ENCODE data around the gene RASAL3. TPM values are rescaled to one million over a fixed set of nuclear protein-coding genes. Genes with fewer than 3 reads are reported as not detected.

RASAL3 gene
- total RNA-seq, 2 experiments from 2014 or later, result 174 to 179 TPM

DNA sequence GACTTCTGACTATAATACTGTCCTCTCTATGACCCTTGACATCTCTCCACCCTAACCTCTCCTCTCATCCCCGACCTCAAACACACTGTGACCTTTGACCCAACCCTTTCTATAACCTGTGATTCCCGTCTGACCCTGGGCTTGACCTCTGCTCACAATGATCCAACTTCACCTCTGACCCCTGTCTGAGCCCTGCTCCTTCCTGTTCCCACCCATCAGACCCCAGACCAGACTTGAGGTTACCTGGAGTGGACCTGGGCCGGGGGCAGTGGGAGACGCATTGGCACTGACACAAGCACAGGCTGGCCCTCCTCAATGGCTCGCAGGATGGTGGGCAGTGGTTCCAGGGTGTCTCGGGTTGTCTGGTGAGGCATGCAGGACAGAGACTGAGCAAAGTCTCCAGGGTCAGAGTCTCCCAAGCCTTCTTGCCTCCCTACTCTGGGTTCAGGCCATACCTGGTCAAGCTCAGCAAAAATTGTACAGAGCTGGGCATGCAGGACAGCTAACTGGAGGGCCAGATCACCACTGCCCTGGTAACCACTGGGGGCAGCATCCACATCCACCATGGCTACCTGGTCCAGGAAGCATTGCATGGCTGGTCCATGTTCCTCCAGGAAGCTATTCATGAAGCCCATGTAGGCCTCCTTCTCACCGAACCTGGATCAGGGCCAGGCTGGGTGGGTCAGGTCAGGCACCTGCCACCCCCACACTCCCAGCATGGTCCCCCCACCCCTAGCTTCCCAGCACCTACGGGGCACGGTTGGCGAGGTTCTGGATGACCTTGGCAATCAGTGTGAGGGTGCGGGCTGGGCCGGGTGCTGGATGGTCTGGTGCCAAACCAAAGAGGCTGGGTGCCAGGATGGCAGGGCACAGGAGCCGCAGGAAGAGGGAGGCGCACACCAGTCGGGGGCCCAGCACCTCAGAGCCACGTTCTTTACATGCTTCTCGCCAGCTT, 10.2 kb downstream of the RASAL3 start:
- no peak overlapping the region for H3K27ac Mint-ChIP-seq
- no peaks in the 10 kb centered on the region for H3K27me3 Mint-ChIP-seq
- ChIA-PET CTCF (interaction anchor here (1.0 to 3.5 kb wide), 3 partner anchors 10 to 102 kb away, joined by 3 to 17 read pairs (median 4); partner anchors contain the start of gene RASAL3), POLR2A (interaction anchor here (1.0 to 12.2 kb wide), 6 partner anchors 10 to 102 kb away, joined by 3 to 124 read pairs (median 4); partner anchors contain the start of genes AKAP8, AKAP8L and RASAL3)
- H3K4me3 Mint-ChIP-seq, result no peak overlapping the region
- peaks cover 72% of the 10 kb centered on the region for H3K36me3 Mint-ChIP-seq (ENCODE audit: low read depth)
- DNase-seq, result no peak
- peaks cover 28% of the 10 kb centered on the region for H3K4me1 Mint-ChIP-seq
- H3K9me3 Mint-ChIP-seq, result no peaks in the 10 kb centered on the region

DNA sequence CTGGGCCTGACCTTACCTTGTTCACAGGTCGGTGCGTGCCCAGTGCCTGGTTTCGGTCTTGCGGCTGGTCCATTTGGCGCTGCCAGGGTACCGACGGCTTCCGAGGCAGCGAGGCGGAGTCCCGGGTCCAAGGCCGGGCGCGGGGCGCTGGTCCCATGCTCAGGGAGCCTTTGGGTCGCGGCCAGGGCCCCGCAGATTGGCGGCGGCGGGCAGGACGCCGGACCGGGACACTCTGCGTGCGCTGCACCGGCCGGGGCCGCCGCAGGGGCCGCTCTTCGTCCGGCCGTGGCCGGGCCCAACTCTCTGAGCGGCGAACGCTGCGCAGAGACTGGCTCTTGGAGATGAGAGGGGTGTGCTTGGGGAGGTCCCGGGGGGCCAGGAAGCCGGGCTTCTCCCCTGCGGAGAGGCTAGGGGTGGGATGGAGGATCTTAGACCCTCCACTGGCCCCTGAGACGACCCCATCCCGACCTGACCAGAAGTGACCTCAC, 11.2 kb downstream of the RASAL3 start:
- H3K9me3 Mint-ChIP-seq, result no peaks in the 10 kb centered on the region
- H3K27me3 Mint-ChIP-seq, result no peaks in the 10 kb centered on the region
- no peak overlapping the region for H3K27ac Mint-ChIP-seq
- H3K4me1 Mint-ChIP-seq, result peaks cover 35% of the 10 kb centered on the region
- no peak overlapping the region for H3K4me3 Mint-ChIP-seq
- POLR2A ChIA-PET, result interaction anchor here (1.3 to 12.2 kb wide), 6 partner anchors 7 to 102 kb away, joined by 3 to 124 read pairs (median 8); partner anchors contain the start of genes AKAP8L and RASAL3
- no peak for DNase-seq
- H3K36me3 Mint-ChIP-seq (ENCODE audit: low read depth), result peaks cover 73% of the 10 kb centered on the region
- CTCF ChIA-PET, result interaction anchor here (2.4 kb wide), 1 partner anchor 103 kb away, joined by 10 read pairs; no protein-coding TSS in a partner anchor

GRCh38 chr19:15452111-15453047, 12.0 kb downstream of the RASAL3 start:
- Mint-ChIP-seq H3K27me3 (no peaks in the 10 kb centered on the region), H3K9me3 (no peaks in the 10 kb centered on the region), H3K4me1 (peaks cover 35% of the 10 kb centered on the region), H3K4me3 (no peak overlapping the region), H3K36me3 (ENCODE audit: low read depth) (peaks cover 70% of the 10 kb centered on the region), H3K27ac (no peak overlapping the region)
- POLR2A ChIA-PET, result interaction anchor here (0.9 to 12.2 kb wide), 8 partner anchors 8 to 103 kb away, joined by 3 to 124 read pairs (median 6); partner anchors contain the start of genes AKAP8L and RASAL3
- CTCF ChIA-PET, result interaction anchor here (1.8 to 2.9 kb wide), 3 partner anchors 11 to 103 kb away, joined by 7 to 10 read pairs (median 8); no protein-coding TSS in a partner anchor
- no peak for DNase-seq

GRCh38 chr19:15450528-15450890, 13.8 kb downstream of the RASAL3 start:
- no peaks in the 10 kb centered on the region for H3K9me3 Mint-ChIP-seq
- CTCF ChIA-PET, result interaction anchor here (1.8 to 2.9 kb wide), 2 partner anchors 13 to 17 kb away, joined by 7 to 8 read pairs; no protein-coding TSS in a partner anchor

DNA sequence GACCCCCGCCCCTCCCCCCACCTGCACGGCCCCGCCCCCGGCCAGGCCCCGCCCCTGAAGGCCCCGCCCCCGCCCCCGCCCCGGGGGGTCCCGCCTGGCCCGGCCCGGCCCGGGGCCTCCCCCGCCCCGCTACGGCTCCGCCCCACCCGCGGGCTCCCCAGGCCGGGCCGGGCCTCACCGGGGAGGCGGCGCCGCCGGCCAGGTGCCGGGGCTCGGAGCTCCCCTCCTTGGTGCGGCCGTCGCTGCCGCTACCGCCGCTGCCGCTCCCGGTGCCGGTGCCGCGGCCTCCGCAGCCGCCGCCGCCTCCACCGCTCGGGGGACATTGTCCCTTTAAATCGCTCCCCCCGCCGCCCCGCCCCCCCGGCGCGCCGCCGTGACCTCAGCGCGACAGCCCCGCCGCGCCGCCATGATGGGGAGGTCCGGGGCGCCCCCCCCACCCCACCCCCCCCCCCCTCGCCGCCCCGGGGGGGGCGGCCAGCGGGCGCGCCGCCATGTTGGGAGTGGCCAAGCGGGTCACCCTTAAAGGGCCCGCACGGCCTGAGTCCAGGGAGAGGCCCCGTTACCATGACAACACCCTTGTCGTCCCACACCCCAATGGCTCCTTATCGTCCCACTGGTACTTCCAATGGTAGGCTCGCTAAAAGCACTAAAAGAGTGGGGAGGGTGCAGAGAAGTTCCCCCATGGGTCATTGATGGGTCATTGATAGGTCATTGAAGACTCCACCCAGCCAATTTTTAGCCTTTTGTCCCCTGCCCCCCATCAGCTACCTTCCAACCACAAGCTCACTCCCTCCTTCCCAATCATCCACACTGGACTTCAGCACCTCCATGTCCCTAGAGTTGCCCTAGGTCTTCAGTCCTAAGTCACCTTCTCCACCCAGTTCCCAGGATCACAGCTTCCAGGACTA, 14.5 kb downstream of the RASAL3 start, which contains the start of gene WIZ:
WIZ (minus strand) TSS at position 337 of the 908 bp plus-strand sequence. CDS start 1,649 bp downstream, outside the sequence.
- Mint-ChIP-seq H3K9me3 (no peaks in the 10 kb centered on the region), H3K27ac (peak within 1 kb of the TSS; percentile 81), H3K4me3 (peak within 1 kb of the TSS; percentile 70), H3K27me3 (no peaks in the 10 kb centered on the region), H3K36me3 (ENCODE audit: low read depth) (peaks cover 51% of the 10 kb centered on the region), H3K4me1 (peaks cover 29% of the 10 kb centered on the region)
- DNase-seq, result peak; percentile 84
- ChIA-PET CTCF (interaction anchor here (2.9 kb wide), 1 partner anchor 17 kb away, joined by 8 read pairs; no protein-coding TSS in a partner anchor), POLR2A (interaction anchor here (0.9 to 12.2 kb wide), 7 partner anchors 11 to 103 kb away, joined by 3 to 124 read pairs (median 5); partner anchors contain the start of genes AKAP8L and RASAL3)

More at GRCh38 chr19:15450528-15450890, 13.8 kb downstream of the RASAL3 start:
- H3K36me3 Mint-ChIP-seq (ENCODE audit: low read depth), result peaks cover 57% of the 10 kb centered on the region
- H3K4me3 Mint-ChIP-seq, result peak overlapping the region; percentile 70
- H3K4me1 Mint-ChIP-seq, result peaks cover 35% of the 10 kb centered on the region
- no peak for DNase-seq
- H3K27me3 Mint-ChIP-seq, result no peaks in the 10 kb centered on the region
- POLR2A ChIA-PET, result interaction anchor here (0.9 to 12.2 kb wide), 7 partner anchors 11 to 102 kb away, joined by 3 to 124 read pairs (median 5); partner anchors contain the start of genes AKAP8L and RASAL3
- H3K27ac Mint-ChIP-seq, result peak overlapping the region; percentile 81

GRCh38 chr19:15448778-15449619, 15.3 kb downstream of the RASAL3 start:
- POLR2A ChIA-PET, result interaction anchor here (2.4 to 12.2 kb wide), 3 partner anchors 16 to 29 kb away, joined by 14 to 124 read pairs (median 17); partner anchors contain the start of genes AKAP8L and RASAL3
- Mint-ChIP-seq H3K9me3 (no peaks in the 10 kb centered on the region), H3K36me3 (ENCODE audit: low read depth) (peaks cover 43% of the 10 kb centered on the region)

DNA sequence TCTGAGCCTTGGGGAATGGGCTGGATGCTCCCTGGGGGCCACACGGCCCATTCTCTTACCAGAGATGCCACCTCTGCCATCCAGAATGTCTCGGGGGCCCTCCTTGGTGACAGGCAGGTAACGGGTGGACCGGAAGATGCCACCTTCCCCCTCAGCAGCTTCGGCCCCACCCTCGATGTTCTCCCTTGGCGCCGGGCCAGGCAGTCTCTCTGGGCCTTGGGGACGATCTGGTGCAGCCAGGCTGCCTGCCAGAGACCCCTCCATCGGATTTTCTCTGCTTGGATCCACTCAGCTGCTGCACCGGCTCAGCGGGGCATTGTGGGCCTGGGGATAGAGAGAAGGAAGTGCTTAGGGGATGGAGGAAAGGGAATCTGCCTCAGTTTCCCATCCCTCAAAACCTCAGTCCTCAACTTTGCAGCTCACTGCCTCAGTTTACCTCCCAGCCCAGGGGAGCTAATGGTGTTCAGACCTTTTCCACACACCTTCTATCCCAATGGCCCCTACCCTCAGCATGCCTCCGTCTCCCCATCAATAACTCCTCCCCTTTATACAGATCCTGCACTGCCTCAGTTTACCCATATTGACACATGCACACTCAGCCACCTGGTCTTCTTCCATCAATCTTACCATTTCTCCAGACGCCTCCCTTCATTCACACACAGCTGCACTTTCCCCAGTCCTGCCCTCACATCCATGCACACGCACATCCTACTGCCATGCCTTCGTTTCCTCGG, 16.1 kb downstream of the RASAL3 start:
- peak overlapping the region; percentile 61 for H3K4me3 Mint-ChIP-seq
- no peak for DNase-seq
- H3K9me3 Mint-ChIP-seq, result no peaks in the 10 kb centered on the region
- H3K27ac Mint-ChIP-seq, result peak overlapping the region; percentile 57
- H3K4me1 Mint-ChIP-seq, result peaks cover 24% of the 10 kb centered on the region
- H3K36me3 Mint-ChIP-seq (ENCODE audit: low read depth), result peaks cover 35% of the 10 kb centered on the region
- POLR2A ChIA-PET, result interaction anchor here (1.3 to 12.2 kb wide), 5 partner anchors 9 to 29 kb away, joined by 4 to 124 read pairs (median 14); partner anchors contain the start of genes AKAP8L and RASAL3
- CTCF ChIA-PET, result interaction anchor here (0.6 to 1.5 kb wide), 2 partner anchors 15 to 103 kb away, joined by 3 to 4 read pairs; no protein-coding TSS in a partner anchor
- no peaks in the 10 kb centered on the region for H3K27me3 Mint-ChIP-seq

More at GRCh38 chr19:15448778-15449619, 15.3 kb downstream of the RASAL3 start:
- Mint-ChIP-seq H3K4me1 (peaks cover 27% of the 10 kb centered on the region), H3K4me3 (peak overlapping the region; percentile 61), H3K27me3 (no peaks in the 10 kb centered on the region), H3K27ac (peak overlapping the region; percentile 57)
- CTCF ChIA-PET, result interaction anchor here (0.6 to 1.5 kb wide), 2 partner anchors 16 to 104 kb away, joined by 3 to 4 read pairs; no protein-coding TSS in a partner anchor
- no peak for DNase-seq

- no peaks in the 10 kb centered on the region for H3K27me3 Mint-ChIP-seq
- ChIA-PET CTCF (interaction anchor here (1.5 kb wide), 1 partner anchor 14 kb away, joined by 3 read pairs; no protein-coding TSS in a partner anchor), POLR2A (interaction anchor here (1.3 to 12.2 kb wide), 5 partner anchors 10 to 19 kb away, joined by 4 to 124 read pairs (median 5); partner anchors contain the start of gene RASAL3)
- no peak overlapping the region for H3K27ac Mint-ChIP-seq
- H3K9me3 Mint-ChIP-seq, result no peaks in the 10 kb centered on the region
- no peak overlapping the region for H3K4me3 Mint-ChIP-seq
- peaks cover 23% of the 10 kb centered on the region for H3K4me1 Mint-ChIP-seq
- DNase-seq, result no peak
- peaks cover 29% of the 10 kb centered on the region for H3K36me3 Mint-ChIP-seq (ENCODE audit: low read depth)
These were observed 17.3 kb downstream of the RASAL3 start for GRCh38 chr19:15447057-15447456.

DNA sequence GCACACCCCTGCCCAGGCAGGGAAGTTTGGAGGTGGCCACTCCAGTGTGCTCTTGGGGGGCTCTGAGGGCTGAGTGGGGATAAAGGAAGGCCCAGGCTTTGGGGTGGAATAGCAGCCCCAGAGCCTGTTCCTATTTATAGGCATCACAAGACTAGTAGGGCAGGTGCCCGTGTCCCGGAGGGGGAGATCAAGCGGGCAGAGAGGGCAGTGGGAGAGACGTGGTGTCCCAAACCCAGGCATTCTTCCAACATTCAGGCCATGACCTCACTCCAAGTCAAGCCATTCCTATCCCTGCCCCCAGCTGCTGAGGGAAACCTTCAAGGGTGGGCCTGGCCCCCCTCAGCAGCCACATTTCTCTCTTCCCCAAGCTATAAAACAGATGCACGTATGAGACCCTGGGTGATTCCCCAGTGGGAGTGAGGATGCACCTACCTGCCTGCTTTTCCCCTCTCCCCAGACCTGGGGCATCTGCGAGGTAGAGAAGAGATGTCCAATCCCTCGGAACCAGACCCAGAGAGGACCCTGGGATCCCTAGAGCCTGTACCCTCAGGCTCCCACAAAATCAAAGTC, 18.5 kb downstream of the RASAL3 start:
- Mint-ChIP-seq H3K9me3 (no peaks in the 10 kb centered on the region), H3K27me3 (no peaks in the 10 kb centered on the region), H3K27ac (no peak overlapping the region), H3K4me1 (peaks cover 15% of the 10 kb centered on the region), H3K4me3 (no peak overlapping the region), H3K36me3 (ENCODE audit: low read depth) (peaks cover 18% of the 10 kb centered on the region)
- CTCF ChIA-PET, result no interaction called here
- POLR2A ChIA-PET, result interaction anchor here (1.8 kb wide), 1 partner anchor 13 kb away, joined by 5 read pairs; no protein-coding TSS in a partner anchor
- DNase-seq, result no peak
